GM10248 (cell line): ENCODE measurements around the gene ASTE1.
"Not testable (repeated sequence)": the region's sequence is repeated elsewhere in the genome, so short reads cannot be mapped to it uniquely, and the experiment has no call there.

Experiments
- CTCF ChIA-PET: fragments of 300-600 bp; sonication (Branson Sonifier 250); formaldehyde crosslinking; extraction: SDS; loops from one replicate; lab custom pipeline; 2021; ENCODE audit warnings: antibody characterized with exemption; lab: Yijun Ruan, JAX
- POLR2A ChIA-PET: fragments of 350-650 bp; sonication (Branson Sonifier 250); formaldehyde crosslinking; extraction: SDS; loops from one replicate; lab custom pipeline; 2020; ENCODE audit warnings: antibody characterized with exemption; lab: Yijun Ruan, JAX
- DNase-seq: peaks from one replicate; pipeline ENCODE4 v3.0.0; 2012; ENCODE audit errors: extremely low spot score
- TF ChIP-seq, protein P1 (sequence below): IDR thresholded peaks from 2 replicates; pipeline ENCODE4 v1.5.1; 2012; ENCODE audit warnings: mild to moderate bottlenecking, low read depth; ENCODE audit errors: extremely low read depth, missing control alignments, control extremely low read depth

Gene ASTE1

DNA sequence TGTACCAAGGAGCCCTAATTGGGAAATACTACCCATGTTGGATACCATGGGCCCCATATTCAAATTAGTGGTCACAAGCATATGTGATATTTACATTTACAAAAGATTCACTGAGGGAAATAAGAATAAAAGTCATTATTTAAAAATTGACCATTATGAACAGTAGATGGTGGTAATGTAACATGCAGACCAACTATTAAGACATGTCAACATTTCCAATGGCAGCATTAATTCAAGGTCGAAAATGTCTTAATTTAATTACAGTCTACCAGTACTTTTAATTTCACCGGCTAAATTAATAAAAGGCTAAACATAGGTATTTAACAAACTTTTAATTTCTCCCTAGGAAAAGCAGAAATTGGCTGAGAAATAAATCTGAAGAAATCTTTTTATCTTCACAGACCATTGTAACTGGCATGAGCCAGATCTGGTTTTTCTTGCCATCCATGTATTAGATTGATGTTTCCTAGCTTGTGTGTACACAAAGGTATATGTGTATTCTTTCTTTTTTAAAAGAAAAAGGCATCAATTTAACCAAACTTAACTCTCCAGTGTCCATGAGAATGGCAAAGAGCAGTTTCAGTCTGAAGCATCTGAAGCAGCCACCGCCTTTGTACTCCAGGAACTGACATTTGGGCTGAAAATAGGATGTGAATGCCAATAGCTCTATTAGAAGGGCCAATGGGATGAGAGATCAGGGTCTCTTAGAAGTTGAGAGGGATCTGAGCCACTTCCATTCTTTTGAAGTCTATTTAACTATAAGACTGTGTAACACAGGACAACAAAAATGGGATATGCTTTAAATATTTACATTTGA, 26.6 kb upstream of the ASTE1 start:
- CTCF ChIA-PET: interaction anchor here (1.3 to 1.8 kb wide), 4 partner anchors 12 to 977 kb away, joined by 3 to 4 read pairs (median 4); no protein-coding TSS in a partner anchor
- TF ChIP-seq, protein P1, sequence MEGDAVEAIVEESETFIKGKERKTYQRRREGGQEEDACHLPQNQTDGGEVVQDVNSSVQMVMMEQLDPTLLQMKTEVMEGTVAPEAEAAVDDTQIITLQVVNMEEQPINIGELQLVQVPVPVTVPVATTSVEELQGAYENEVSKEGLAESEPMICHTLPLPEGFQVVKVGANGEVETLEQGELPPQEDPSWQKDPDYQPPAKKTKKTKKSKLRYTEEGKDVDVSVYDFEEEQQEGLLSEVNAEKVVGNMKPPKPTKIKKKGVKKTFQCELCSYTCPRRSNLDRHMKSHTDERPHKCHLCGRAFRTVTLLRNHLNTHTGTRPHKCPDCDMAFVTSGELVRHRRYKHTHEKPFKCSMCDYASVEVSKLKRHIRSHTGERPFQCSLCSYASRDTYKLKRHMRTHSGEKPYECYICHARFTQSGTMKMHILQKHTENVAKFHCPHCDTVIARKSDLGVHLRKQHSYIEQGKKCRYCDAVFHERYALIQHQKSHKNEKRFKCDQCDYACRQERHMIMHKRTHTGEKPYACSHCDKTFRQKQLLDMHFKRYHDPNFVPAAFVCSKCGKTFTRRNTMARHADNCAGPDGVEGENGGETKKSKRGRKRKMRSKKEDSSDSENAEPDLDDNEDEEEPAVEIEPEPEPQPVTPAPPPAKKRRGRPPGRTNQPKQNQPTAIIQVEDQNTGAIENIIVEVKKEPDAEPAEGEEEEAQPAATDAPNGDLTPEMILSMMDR: no peak

GRCh38 chr3:131050001-131050400, 23.4 kb upstream of the ASTE1 start:
- DNase-seq: no peak
- TF ChIP-seq, protein P1: no peak
- ChIA-PET POLR2A (no interaction called here), CTCF (no interaction called here)

More for the DNA sequence above, 26.6 kb upstream of the ASTE1 start:
- POLR2A ChIA-PET: no interaction called here
- no peak for DNase-seq

GRCh38 chr3:131048030-131048429, 21.4 kb upstream of the ASTE1 start:
- DNase-seq: no peak
- ChIA-PET POLR2A (no interaction called here), CTCF (interaction anchor here (2.2 to 3.2 kb wide), 2 partner anchors 13 to 15 kb away, joined by 8 to 11 read pairs; no protein-coding TSS in a partner anchor)
- TF ChIP-seq, protein P1: no peak

GRCh38 chr3:131047582-131047981, 21.0 kb upstream of the ASTE1 start:
- DNase-seq: no peak
- TF ChIP-seq, protein P1: no peak
- CTCF ChIA-PET: interaction anchor here (2.2 to 3.2 kb wide), 2 partner anchors 12 to 15 kb away, joined by 8 to 11 read pairs; no protein-coding TSS in a partner anchor
- POLR2A ChIA-PET: no interaction called here

GRCh38 chr3:131042271-131042985, 15.8 kb upstream of the ASTE1 start:
- DNase-seq, POLR2A ChIA-PET: not testable (repeated sequence)
- CTCF ChIA-PET: interaction anchor here (1.1 to 2.0 kb wide), 4 partner anchors 10 to 39 kb away, joined by 3 to 15 read pairs (median 3); no protein-coding TSS in a partner anchor

GRCh38 chr3:131038326-131038725, 11.7 kb upstream of the ASTE1 start:
- ChIA-PET CTCF (interaction anchor here (0.8 to 1.9 kb wide), 2 partner anchors 8 to 1000 kb away, joined by 3 to 4 read pairs; no protein-coding TSS in a partner anchor), POLR2A (no interaction called here)
- DNase-seq: no peak
- TF ChIP-seq, protein P1: no peak
